HepG2 (cell line): ENCODE data around the gene KCNK15.

Source experiments
- CAMTA2 ChIP-seq: sonication (generic); formaldehyde crosslinking; IDR thresholded peaks from 2 replicates; pipeline ENCODE4 v1.4.0; 2020; ENCODE audit warnings: mild to moderate bottlenecking, missing genetic modification reagents, borderline replicate concordance
- CBX1 ChIP-seq: IDR thresholded peaks from one replicate; pipeline ENCODE4 v1.6.1; 2016; ENCODE audit warnings: antibody characterized with exemption, low read depth
- GTF2F1 ChIP-seq: fragments of 150-350 bp; IDR thresholded peaks from 2 replicates; pipeline ENCODE4 v1.6.1; 2014; ENCODE audit warnings: low read length
- KDM5B ChIP-seq: sonication (generic); formaldehyde crosslinking; IDR thresholded peaks from 2 replicates; pipeline ENCODE4 v1.4.0; 2020; ENCODE audit warnings: missing genetic modification reagents, mild to moderate bottlenecking, borderline replicate concordance
- NCOA2 ChIP-seq: sonication (generic); formaldehyde crosslinking; IDR thresholded peaks from 2 replicates; pipeline ENCODE4 v1.8.0; 2022; ENCODE audit warnings: inconsistent platforms
- PHB2 ChIP-seq: fragments of 450-650 bp; IDR thresholded peaks from 2 replicates; pipeline ENCODE4 v1.6.1; 2018; ENCODE audit not compliant: partially characterized antibody
- PHF20 ChIP-seq: sonication (generic); formaldehyde crosslinking; IDR thresholded peaks from 2 replicates; pipeline ENCODE4 v1.5.0; 2020; ENCODE audit warnings: mild to moderate bottlenecking, missing genetic modification reagents
- SP5 ChIP-seq: IDR thresholded peaks from 2 replicates; pipeline ENCODE4 v1.6.1; 2016; ENCODE audit warnings: low read depth, borderline replicate concordance
- ZKSCAN1 ChIP-seq: fragments of 150-350 bp; IDR thresholded peaks from 2 replicates; pipeline ENCODE4 v1.6.1; 2014; ENCODE audit warnings: low read length
- TF ChIP-seq, protein P1 (sequence below): IDR thresholded peaks from 2 replicates; pipeline ENCODE4 v1.6.1; 2016; ENCODE audit warnings: missing compliant biosample characterization, missing genetic modification reagents, borderline replicate concordance
- TF ChIP-seq, protein P2 (sequence below): sonication (generic); formaldehyde crosslinking; IDR thresholded peaks from 2 replicates; pipeline ENCODE4 v1.5.0; 2020; ENCODE audit warnings: mild to moderate bottlenecking, missing genetic modification reagents, moderate library complexity
- TF ChIP-seq, protein P3 (sequence below): sonication (generic); formaldehyde crosslinking; IDR thresholded peaks from 2 replicates; pipeline ENCODE4 v1.5.1; 2020; ENCODE audit warnings: mild to moderate bottlenecking, missing genetic modification reagents, borderline replicate concordance
- TF ChIP-seq, protein P4 (sequence below): sonication (generic); formaldehyde crosslinking; IDR thresholded peaks from 2 replicates; pipeline ENCODE4 v1.4.0; 2020; ENCODE audit warnings: missing genetic modification reagents

DNA sequence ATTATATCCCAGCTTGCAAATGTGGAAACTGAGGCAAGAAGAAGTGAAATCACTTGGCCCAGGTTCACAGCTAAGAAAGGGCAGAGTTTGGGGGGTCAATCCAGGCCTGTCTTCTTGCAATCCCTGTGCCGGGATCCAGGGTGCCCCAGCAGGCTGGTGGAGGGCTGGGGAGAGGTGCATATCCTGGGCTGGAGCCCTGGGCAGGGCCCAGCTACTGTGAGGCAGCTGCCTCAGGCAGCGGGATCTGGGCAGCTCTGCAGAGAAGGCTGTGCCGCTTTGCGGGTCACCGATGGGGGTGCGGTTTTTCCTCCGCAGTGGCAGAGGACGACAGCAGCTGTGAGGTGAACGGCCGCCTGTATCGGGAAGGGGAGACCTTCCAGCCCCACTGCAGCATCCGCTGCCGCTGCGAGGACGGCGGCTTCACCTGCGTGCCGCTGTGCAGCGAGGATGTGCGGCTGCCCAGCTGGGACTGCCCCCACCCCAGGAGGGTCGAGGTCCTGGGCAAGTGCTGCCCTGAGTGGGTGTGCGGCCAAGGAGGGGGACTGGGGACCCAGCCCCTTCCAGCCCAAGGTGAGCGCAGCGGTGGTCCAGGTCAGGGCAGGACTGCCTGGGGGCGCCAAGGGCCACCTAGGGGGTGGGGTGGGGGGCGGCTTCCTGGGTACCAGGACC, 21.1 kb upstream of the KCNK15 start:
- TF ChIP-seq NCOA2 (CRISPR knock-in tag) (no peak), CAMTA2 (CRISPR knock-in tag) (no peak), ZKSCAN1 (no peak), CBX1 (no peak), PHB2 (no peak), PHF20 (CRISPR knock-in tag) (no peak), KDM5B (no peak), SP5 (CRISPR knock-in tag) (no peak), GTF2F1 (no peak)
- TF ChIP-seq, protein P1, sequence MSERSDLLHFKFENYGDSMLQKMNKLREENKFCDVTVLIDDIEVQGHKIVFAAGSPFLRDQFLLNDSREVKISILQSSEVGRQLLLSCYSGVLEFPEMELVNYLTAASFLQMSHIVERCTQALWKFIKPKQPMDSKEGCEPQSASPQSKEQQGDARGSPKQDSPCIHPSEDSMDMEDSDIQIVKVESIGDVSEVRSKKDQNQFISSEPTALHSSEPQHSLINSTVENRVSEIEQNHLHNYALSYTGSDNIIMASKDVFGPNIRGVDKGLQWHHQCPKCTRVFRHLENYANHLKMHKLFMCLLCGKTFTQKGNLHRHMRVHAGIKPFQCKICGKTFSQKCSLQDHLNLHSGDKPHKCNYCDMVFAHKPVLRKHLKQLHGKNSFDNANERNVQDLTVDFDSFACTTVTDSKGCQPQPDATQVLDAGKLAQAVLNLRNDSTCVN (CRISPR knock-in tag), result no peak
- TF ChIP-seq, protein P2, sequence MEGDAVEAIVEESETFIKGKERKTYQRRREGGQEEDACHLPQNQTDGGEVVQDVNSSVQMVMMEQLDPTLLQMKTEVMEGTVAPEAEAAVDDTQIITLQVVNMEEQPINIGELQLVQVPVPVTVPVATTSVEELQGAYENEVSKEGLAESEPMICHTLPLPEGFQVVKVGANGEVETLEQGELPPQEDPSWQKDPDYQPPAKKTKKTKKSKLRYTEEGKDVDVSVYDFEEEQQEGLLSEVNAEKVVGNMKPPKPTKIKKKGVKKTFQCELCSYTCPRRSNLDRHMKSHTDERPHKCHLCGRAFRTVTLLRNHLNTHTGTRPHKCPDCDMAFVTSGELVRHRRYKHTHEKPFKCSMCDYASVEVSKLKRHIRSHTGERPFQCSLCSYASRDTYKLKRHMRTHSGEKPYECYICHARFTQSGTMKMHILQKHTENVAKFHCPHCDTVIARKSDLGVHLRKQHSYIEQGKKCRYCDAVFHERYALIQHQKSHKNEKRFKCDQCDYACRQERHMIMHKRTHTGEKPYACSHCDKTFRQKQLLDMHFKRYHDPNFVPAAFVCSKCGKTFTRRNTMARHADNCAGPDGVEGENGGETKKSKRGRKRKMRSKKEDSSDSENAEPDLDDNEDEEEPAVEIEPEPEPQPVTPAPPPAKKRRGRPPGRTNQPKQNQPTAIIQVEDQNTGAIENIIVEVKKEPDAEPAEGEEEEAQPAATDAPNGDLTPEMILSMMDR (CRISPR knock-in tag), result no peak
- TF ChIP-seq, protein P3, sequence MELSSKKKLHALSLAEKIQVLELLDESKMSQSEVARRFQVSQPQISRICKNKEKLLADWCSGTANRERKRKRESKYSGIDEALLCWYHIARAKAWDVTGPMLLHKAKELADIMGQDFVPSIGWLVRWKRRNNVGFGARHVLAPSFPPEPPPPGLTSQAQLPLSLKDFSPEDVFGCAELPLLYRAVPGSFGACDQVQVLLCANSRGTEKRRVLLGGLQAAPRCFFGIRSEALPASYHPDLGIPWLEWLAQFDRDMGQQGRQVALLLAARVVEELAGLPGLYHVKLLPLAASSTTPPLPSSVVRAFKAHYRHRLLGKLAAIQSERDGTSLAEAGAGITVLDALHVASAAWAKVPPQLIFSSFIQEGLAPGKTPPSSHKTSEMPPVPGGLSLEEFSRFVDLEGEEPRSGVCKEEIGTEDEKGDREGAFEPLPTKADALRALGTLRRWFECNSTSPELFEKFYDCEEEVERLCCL, result no peak
- TF ChIP-seq, protein P4, sequence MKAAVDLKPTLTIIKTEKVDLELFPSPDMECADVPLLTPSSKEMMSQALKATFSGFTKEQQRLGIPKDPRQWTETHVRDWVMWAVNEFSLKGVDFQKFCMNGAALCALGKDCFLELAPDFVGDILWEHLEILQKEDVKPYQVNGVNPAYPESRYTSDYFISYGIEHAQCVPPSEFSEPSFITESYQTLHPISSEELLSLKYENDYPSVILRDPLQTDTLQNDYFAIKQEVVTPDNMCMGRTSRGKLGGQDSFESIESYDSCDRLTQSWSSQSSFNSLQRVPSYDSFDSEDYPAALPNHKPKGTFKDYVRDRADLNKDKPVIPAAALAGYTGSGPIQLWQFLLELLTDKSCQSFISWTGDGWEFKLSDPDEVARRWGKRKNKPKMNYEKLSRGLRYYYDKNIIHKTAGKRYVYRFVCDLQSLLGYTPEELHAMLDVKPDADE (CRISPR knock-in tag), result no peak
